ENCODE results near the gene ZNF709.
"Not testable (repeated sequence)": the region's sequence is repeated elsewhere in the genome, so short reads cannot be mapped to it uniquely, and the experiment has no call there.

Gene ZNF709

GRCh38 chr19:12495002-12495802 lies 10.6 kb upstream of the ZNF709 start:
- no peak for DNase-seq (ENCODE audit: extremely low read depth, low read depth)
- TF ChIP-seq CTCF (IDR thresholded peaks at IDR 0.05; ENCODE audit: low read depth, low read length), result peak; percentile 23

DNA sequence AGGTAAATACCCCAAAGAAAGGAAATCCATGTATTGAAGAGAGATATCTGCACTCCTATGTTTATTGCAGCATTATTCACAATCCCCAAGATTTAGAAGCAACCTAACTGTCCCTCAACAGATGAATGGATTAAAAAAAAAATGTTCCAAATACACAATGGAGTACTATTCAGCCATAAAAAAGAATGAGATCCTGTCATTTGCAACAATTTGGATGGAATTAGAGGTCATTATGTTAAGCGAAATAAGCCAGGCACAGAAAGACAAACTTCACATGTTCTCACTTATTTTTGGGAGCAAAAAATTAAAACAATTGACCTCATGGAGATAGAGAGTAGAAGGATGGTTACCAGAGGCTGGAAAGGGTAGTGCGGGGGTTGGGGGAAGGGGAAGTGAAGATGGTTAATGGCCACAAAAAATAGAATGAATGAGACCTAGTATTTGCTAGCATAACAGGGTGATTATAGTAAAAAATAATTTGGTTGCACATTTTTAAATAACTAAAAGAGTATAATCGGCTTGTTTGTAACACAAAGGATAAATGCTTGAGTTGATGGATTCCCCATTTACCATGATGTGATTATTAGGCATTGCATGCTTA lies 9.7 kb upstream of the ZNF709 start:
- no peak for TF ChIP-seq CTCF (IDR thresholded peaks at IDR 0.05; ENCODE audit: low read depth, low read length)

GRCh38 chr19:12486265-12486783 lies 1.7 kb upstream of the ZNF709 start:
- not testable (repeated sequence) for DNase-seq (ENCODE audit: extremely low read depth, low read depth)

More for the DNA sequence above, 9.7 kb upstream of the ZNF709 start:
- no peak for DNase-seq (ENCODE audit: extremely low read depth, low read depth)

DNA sequence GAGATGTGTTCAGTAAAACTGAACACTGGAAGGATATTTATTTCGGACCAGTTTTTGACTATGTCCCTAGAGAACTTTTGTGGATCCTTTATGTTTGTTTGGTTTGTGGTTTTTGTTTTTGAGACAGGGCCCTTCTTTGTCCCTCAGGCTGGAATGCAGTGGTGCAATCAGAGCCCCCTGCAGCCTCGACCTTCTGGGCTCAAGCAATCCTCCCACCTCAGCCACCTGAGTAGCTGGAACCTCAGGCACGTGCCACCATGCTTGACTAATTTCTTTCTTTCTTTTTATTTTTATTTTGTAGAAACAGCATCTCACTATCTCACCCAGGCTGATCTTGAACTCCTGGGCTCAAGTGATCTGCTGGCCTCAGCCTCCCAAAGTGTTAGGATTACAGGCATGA lies 955 bp upstream of the ZNF709 start:
- DNase-seq (ENCODE audit: extremely low read depth, low read depth), result no peak
- TF ChIP-seq CTCF (IDR thresholded peaks at IDR 0.05; ENCODE audit: low read depth, low read length), result no peak

DNA sequence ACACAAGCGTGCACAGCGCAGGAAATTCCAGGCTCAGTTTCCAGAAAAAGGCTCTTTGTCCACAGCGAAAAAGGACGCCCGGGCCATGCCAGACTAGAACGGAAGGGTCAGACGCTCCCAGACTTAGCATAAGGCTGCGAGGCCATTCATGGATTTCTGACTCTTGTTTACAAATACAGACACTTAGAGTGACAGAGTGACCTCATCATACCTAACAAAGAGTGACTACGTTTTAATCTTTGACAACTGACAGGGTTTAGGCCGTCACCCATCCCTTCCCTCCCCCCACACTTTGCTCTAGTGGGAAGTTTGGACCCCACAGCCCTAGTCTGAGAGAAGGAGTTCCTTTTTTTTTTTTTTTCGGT lies 418 bp upstream of the ZNF709 start:
- no peak for DNase-seq (ENCODE audit: extremely low read depth, low read depth)
- no peak for TF ChIP-seq CTCF (IDR thresholded peaks at IDR 0.05; ENCODE audit: low read depth, low read length)

DNA sequence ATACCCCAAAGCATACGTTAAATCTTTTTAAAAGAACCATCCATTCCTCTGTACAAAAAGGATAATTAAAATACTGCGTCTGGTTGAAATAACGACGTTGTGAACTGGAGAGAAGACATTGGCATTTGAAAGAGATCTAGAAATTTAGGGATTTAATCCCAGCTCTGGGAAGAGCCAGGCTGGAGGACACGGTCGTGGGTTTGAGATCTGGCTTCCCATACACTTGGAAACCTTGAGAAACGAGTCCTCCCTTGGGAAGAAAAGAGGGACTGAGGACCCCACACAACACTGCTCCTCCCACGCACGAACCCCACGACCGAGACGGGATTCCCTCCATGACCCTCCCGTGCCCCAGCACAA lies 625 bp downstream of the ZNF709 start:
- no peak for TF ChIP-seq CTCF (IDR thresholded peaks at IDR 0.05; ENCODE audit: low read depth, low read length)
- DNase-seq (ENCODE audit: extremely low read depth, low read depth), result no peak

DNA sequence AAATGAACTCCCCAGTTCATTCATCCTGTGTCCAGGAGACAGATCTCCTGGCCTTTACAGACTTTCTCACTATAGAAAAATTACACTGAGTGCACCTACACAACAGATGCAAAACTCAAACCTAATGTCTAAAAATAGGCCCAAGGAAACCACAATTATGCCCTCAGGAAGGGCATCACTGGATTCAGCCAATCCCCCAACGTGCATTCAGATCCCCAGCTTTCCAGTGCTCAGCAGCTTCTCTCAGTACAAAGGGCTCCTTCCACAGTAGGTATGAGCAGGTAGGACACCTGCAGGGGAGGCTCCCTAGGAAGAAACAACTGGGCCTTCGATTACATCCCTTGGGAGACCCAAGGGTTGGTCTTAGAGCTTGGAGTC lies 2.1 kb downstream of the ZNF709 start:
- DNase-seq (ENCODE audit: extremely low read depth, low read depth), result no peak
- no peak for TF ChIP-seq CTCF (IDR thresholded peaks at IDR 0.05; ENCODE audit: low read depth, low read length)
